ENCODE results near the gene KRTAP10-8. TPM values are rescaled to one million over a fixed set of nuclear protein-coding genes. Genes with fewer than 3 reads are reported as not detected.

Gene KRTAP10-8
- total RNA-seq, 1 experiment from 2014 or later = not detected

GRCh38 chr21:44616591-44616926 lies 4.7 kb downstream of the KRTAP10-8 start:
- in situ Hi-C loops (cut with HindIII; ENCODE audit: low pct_unique_long_range_greater_than_20kb, low sequenced_read_pairs) (no loop called here), intact Hi-C loops (cut with micrococcal nuclease; ENCODE audit: unreplicated experiment) (no loop called here)
- CTCF ChIA-PET = no interaction called here
- DNase-seq (ENCODE audit: low read depth, low spot score) (no peak), ATAC-seq (no peak)
- Histone ChIP-seq H3K36me3 (ENCODE audit: control insufficient read depth, insufficient read depth, low read length) (no peaks in the 10 kb centered on the region), H3K4me1 (ENCODE audit: control insufficient read depth, insufficient read depth, low read length) (no peaks in the 10 kb centered on the region), H3K9me3 (ENCODE audit: control insufficient read depth, insufficient read depth, low read depth, low read length) (no peaks in the 10 kb centered on the region; the same call in 1 of the 2 replicates), H3K27me3 (ENCODE audit: control insufficient read depth, insufficient read depth, low read length) (no peaks in the 10 kb centered on the region), H3K4me3 (ENCODE audit: low read depth in 2 of 2, low read length in 2 of 2) (no peak overlapping the region), H3K27ac (ENCODE audit: low read length) (no peak overlapping the region)
- no TSS peak for BruUV-seq (replicated peaks)
- POLR2A ChIA-PET = no interaction called here
- TF ChIP-seq TCF7L2 (IDR thresholded peaks at IDR 0.05; ENCODE audit: low read depth, low read length) = no peak
- TF ChIP-seq, protein P1, sequence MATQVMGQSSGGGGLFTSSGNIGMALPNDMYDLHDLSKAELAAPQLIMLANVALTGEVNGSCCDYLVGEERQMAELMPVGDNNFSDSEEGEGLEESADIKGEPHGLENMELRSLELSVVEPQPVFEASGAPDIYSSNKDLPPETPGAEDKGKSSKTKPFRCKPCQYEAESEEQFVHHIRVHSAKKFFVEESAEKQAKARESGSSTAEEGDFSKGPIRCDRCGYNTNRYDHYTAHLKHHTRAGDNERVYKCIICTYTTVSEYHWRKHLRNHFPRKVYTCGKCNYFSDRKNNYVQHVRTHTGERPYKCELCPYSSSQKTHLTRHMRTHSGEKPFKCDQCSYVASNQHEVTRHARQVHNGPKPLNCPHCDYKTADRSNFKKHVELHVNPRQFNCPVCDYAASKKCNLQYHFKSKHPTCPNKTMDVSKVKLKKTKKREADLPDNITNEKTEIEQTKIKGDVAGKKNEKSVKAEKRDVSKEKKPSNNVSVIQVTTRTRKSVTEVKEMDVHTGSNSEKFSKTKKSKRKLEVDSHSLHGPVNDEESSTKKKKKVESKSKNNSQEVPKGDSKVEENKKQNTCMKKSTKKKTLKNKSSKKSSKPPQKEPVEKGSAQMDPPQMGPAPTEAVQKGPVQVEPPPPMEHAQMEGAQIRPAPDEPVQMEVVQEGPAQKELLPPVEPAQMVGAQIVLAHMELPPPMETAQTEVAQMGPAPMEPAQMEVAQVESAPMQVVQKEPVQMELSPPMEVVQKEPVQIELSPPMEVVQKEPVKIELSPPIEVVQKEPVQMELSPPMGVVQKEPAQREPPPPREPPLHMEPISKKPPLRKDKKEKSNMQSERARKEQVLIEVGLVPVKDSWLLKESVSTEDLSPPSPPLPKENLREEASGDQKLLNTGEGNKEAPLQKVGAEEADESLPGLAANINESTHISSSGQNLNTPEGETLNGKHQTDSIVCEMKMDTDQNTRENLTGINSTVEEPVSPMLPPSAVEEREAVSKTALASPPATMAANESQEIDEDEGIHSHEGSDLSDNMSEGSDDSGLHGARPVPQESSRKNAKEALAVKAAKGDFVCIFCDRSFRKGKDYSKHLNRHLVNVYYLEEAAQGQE (IDR thresholded peaks at IDR 0.05; ENCODE audit: insufficient read depth in 1 of 2, low read depth in 2 of 2, low read length in 1 of 2) = no peak
- no peak for TF ChIP-seq POLR2AphosphoS5 (IDR thresholded peaks at IDR 0.05; ENCODE audit: low read depth, low read length)
- TF ChIP-seq, protein P2, sequence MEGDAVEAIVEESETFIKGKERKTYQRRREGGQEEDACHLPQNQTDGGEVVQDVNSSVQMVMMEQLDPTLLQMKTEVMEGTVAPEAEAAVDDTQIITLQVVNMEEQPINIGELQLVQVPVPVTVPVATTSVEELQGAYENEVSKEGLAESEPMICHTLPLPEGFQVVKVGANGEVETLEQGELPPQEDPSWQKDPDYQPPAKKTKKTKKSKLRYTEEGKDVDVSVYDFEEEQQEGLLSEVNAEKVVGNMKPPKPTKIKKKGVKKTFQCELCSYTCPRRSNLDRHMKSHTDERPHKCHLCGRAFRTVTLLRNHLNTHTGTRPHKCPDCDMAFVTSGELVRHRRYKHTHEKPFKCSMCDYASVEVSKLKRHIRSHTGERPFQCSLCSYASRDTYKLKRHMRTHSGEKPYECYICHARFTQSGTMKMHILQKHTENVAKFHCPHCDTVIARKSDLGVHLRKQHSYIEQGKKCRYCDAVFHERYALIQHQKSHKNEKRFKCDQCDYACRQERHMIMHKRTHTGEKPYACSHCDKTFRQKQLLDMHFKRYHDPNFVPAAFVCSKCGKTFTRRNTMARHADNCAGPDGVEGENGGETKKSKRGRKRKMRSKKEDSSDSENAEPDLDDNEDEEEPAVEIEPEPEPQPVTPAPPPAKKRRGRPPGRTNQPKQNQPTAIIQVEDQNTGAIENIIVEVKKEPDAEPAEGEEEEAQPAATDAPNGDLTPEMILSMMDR (IDR thresholded peaks at IDR 0.05) = no peak
- TF ChIP-seq SIN3A (IDR thresholded peaks at IDR 0.05; ENCODE audit: borderline replicate concordance, insufficient read depth, low read depth, low read length) = no peak

GRCh38 chr21:44617071-44617501 lies 5.2 kb downstream of the KRTAP10-8 start:
- no TSS peak for BruUV-seq (replicated peaks)
- Histone ChIP-seq H3K4me3 (ENCODE audit: low read depth in 2 of 2, low read length in 2 of 2) (no peak overlapping the region), H3K27ac (ENCODE audit: low read length) (no peak overlapping the region), H3K27me3 (ENCODE audit: control insufficient read depth, insufficient read depth, low read length) (no peaks in the 10 kb centered on the region), H3K4me1 (ENCODE audit: control insufficient read depth, insufficient read depth, low read length) (no peaks in the 10 kb centered on the region), H3K36me3 (ENCODE audit: control insufficient read depth, insufficient read depth, low read length) (no peaks in the 10 kb centered on the region), H3K9me3 (ENCODE audit: control insufficient read depth, insufficient read depth, low read depth, low read length) (no peaks in the 10 kb centered on the region; the same call in 1 of the 2 replicates)
- in situ Hi-C loops (cut with HindIII; ENCODE audit: low pct_unique_long_range_greater_than_20kb, low sequenced_read_pairs) (no loop called here), intact Hi-C loops (cut with micrococcal nuclease; ENCODE audit: unreplicated experiment) (no loop called here)
- CTCF ChIA-PET = no interaction called here
- POLR2A ChIA-PET = no interaction called here
- TF ChIP-seq TCF7L2 (IDR thresholded peaks at IDR 0.05; ENCODE audit: low read depth, low read length) (no peak), POLR2AphosphoS5 (IDR thresholded peaks at IDR 0.05; ENCODE audit: low read depth, low read length) (no peak), SIN3A (IDR thresholded peaks at IDR 0.05; ENCODE audit: borderline replicate concordance, insufficient read depth, low read depth, low read length) (no peak)
- TF ChIP-seq, protein P1 (IDR thresholded peaks at IDR 0.05; ENCODE audit: insufficient read depth in 1 of 2, low read depth in 2 of 2, low read length in 1 of 2) = no peak
- TF ChIP-seq, protein P2 (IDR thresholded peaks at IDR 0.05) = no peak
- DNase-seq (ENCODE audit: low read depth, low spot score) (no peak), ATAC-seq (no peak)
